GM23338 (cell line): ENCODE measurements around the gene KDM4F. TPM values are rescaled to one million over a fixed set of nuclear protein-coding genes. Genes with fewer than 3 reads are reported as not detected.
"Not testable (repeated sequence)": the region's sequence is repeated elsewhere in the genome, so short reads cannot be mapped to it uniquely, and the experiment has no call there.

Experiments
- ATAC-seq: fragments of 200-7000 bp; cut with Tn5 transposase; 3 replicates; pipeline ENCODE4 v1.9.1; 2020
- DNase-seq: peaks from one replicate; pipeline ENCODE4 v3.0.0-alpha.2; 2015; ENCODE audit warnings: low spot score
- H2AFZ ChIP-seq: fragments of 200-600 bp; sonication (generic); 2 replicates; pipeline ENCODE4 v1.8.0; 2016; ENCODE audit warnings: antibody characterized with exemption, mild to moderate bottlenecking, moderate library complexity
- H3F3A ChIP-seq: fragments of 200-600 bp; sonication (generic); replicated peaks from 2 replicates; pipeline ENCODE4 v1.8.0; 2017; ENCODE audit warnings: antibody characterized with exemption, mixed run types, low read depth
- H3K27ac ChIP-seq: fragments of 200-600 bp; sonication (generic); 2 replicates; pipeline ENCODE4 v1.6.1; 2016; ENCODE audit warnings: low read depth
- H3K27me3 ChIP-seq: fragments of 200-600 bp; sonication (generic); 2 replicates; pipeline ENCODE4 v1.8.0; 2016; ENCODE audit warnings: mild to moderate bottlenecking, mixed run types, moderate library complexity; ENCODE audit not compliant: insufficient read depth
- H3K36me3 ChIP-seq: fragments of 200-600 bp; sonication (generic); 2 replicates; pipeline ENCODE4 v1.8.0; 2016; ENCODE audit warnings: mild to moderate bottlenecking; ENCODE audit not compliant: insufficient read depth
- H3K4me1 ChIP-seq: fragments of 200-600 bp; sonication (generic); 2 replicates; pipeline ENCODE4 v1.8.0; 2016; ENCODE audit warnings: mild to moderate bottlenecking, moderate library complexity; ENCODE audit not compliant: insufficient read depth
- H3K4me2 ChIP-seq: fragments of 200-600 bp; sonication (generic); 2 replicates; pipeline ENCODE4 v1.7.1; 2017; ENCODE audit warnings: mixed run types
- H3K4me3 ChIP-seq: fragments of 200-600 bp; sonication (generic); 2 replicates; pipeline ENCODE4 v1.6.1; 2016; ENCODE audit warnings: mixed run types
- H3K79me2 ChIP-seq: fragments of 200-600 bp; sonication (generic); replicated peaks from 2 replicates; pipeline ENCODE4 v1.8.0; 2017; ENCODE audit warnings: mild to moderate bottlenecking; ENCODE audit not compliant: insufficient read depth
- H3K9me2 ChIP-seq: fragments of 200-600 bp; sonication (generic); 2 replicates; pipeline ENCODE4 v1.8.0; 2017; ENCODE audit not compliant: insufficient read depth
- H4K20me1 ChIP-seq: fragments of 200-600 bp; sonication (generic); replicated peaks from 2 replicates; pipeline ENCODE4 v1.8.0; 2017; ENCODE audit warnings: mild to moderate bottlenecking; ENCODE audit not compliant: insufficient read depth
- H3K27ac Mint-ChIP-seq: 2 replicates; pipeline ENCODE4 v1.8.0; 2020; ENCODE audit warnings: inconsistent platforms, mild to moderate bottlenecking, moderate library complexity, mixed read lengths
- H3K27me3 Mint-ChIP-seq: 3 replicates; pipeline ENCODE4 v1.8.0; 2022; ENCODE audit warnings: low read depth, mild to moderate bottlenecking, moderate library complexity, mixed read lengths, inconsistent platforms; ENCODE audit not compliant: insufficient read depth, poor library complexity
- H3K36me3 Mint-ChIP-seq: 3 replicates; pipeline ENCODE4 v1.8.0; 2021; ENCODE audit warnings: low read depth, mild to moderate bottlenecking, inconsistent platforms, moderate library complexity, mixed read lengths
- H3K4me1 Mint-ChIP-seq: 3 replicates; pipeline ENCODE4 v1.8.0; 2020; ENCODE audit warnings: mild to moderate bottlenecking, inconsistent platforms, mixed read lengths
- H3K4me3 Mint-ChIP-seq: 3 replicates; pipeline ENCODE4 v1.8.0; 2021; ENCODE audit warnings: moderate library complexity, mild to moderate bottlenecking, inconsistent platforms, mixed read lengths
- H3K9me3 Mint-ChIP-seq: 3 replicates; pipeline ENCODE4 v1.8.0; 2020; ENCODE audit warnings: moderate library complexity, mild to moderate bottlenecking, inconsistent platforms, mixed read lengths
- ZNF462 ChIP-seq: fragments of 250-450 bp; sonication (Bioruptor Pico); IDR thresholded peaks from 2 replicates; pipeline ENCODE4 v1.5.0; 2020; ENCODE audit warnings: mild to moderate bottlenecking, moderate library complexity
- polyA plus RNA-seq: library from polyadenylated mRNA; unstranded; fragments of >200 nt; fragmentation: Nextera tagmentation; extraction: Ambion mirVana; gene quantifications from 2 replicates; pipeline ENCODE4 v1.2.1, GENCODE V29; 2016
- total RNA-seq: library from RNA; depleted of rRNA; stranded (reverse); fragments of >200 nt; shearing (Covaris generic); gene quantifications from 2 replicates; pipeline ENCODE4 v1.2.3, GENCODE V29; 2014

Gene KDM4F
- total and polyA plus RNA-seq, 2 experiments from 2014 or later = not detected

- H4K20me1 ChIP-seq = no peaks in the 10 kb centered on the region
- H3F3A ChIP-seq = no peaks in the 10 kb centered on the region
- no peak within 1 kb of the TSS for H3K27ac ChIP-seq
- no peak for TF ChIP-seq ZNF462 (CRISPR knock-in tag)
- no peaks in the 10 kb centered on the region for H3K4me1 ChIP-seq
- H3K36me3 ChIP-seq = no peaks in the 10 kb centered on the region
- ATAC-seq (no peak), DNase-seq (no peak)
- no peak within 1 kb of the TSS for H3K4me2 ChIP-seq
- H3K27me3 Mint-ChIP-seq = no peaks in the 10 kb centered on the region
- H3K27me3 ChIP-seq = no peaks in the 10 kb centered on the region
- H3K36me3 Mint-ChIP-seq = no peaks in the 10 kb centered on the region
- no peak within 1 kb of the TSS for H2AFZ ChIP-seq
- no peaks in the 10 kb centered on the region for H3K79me2 ChIP-seq
- H3K27ac Mint-ChIP-seq = no peak within 1 kb of the TSS
- peaks cover 8% of the 10 kb centered on the region; the same call in 1 of the 2 replicates for H3K9me2 ChIP-seq
- no peak within 1 kb of the TSS for H3K4me3 Mint-ChIP-seq
- H3K9me3 Mint-ChIP-seq = no peaks in the 10 kb centered on the region
- H3K4me3 ChIP-seq = no peak within 1 kb of the TSS
- H3K4me1 Mint-ChIP-seq = no peaks in the 10 kb centered on the region
Measured at GRCh38 chr11:95024958-95025357, 24.3 kb upstream of the KDM4F start, which contains the start of gene KDM4E. Gene KDM4E, plus strand, starts transcription at chr11:95025258. Its CDS starts 300 bp downstream, at chr11:95025558.

GRCh38 chr11:95025594-95025993 is 23.6 kb upstream of the KDM4F start:
- H4K20me1 ChIP-seq, DNase-seq, H2AFZ ChIP-seq, H3K27me3 ChIP-seq, H3K4me3 ChIP-seq, H3K4me3 Mint-ChIP-seq, H3K27ac ChIP-seq, H3K4me1 ChIP-seq, H3K27ac Mint-ChIP-seq, H3K36me3 Mint-ChIP-seq, H3K9me3 Mint-ChIP-seq, H3K27me3 Mint-ChIP-seq, H3F3A ChIP-seq, H3K4me2 ChIP-seq, H3K4me1 Mint-ChIP-seq, H3K79me2 ChIP-seq, ATAC-seq, H3K36me3 ChIP-seq: not testable (repeated sequence)
- peaks cover 11% of the 10 kb centered on the region; the same call in 1 of the 2 replicates for H3K9me2 ChIP-seq
